Stimulated activated CD8-positive, alpha-beta memory T cell treated with anti-CD3 and anti-CD28 coated beads, Interleukin-12 subunit alpha, Interleukin-12 subunit beta, amount 100 ng/mL, for 24 hours (primary cell): ENCODE results near the gene NELL1.

ENCODE experiments used
- DNase-seq: peaks from one replicate; pipeline ENCODE4 v3.0.0-alpha.2; 2020; ENCODE audit errors: extremely low read depth

The NELL1 gene

DNA sequence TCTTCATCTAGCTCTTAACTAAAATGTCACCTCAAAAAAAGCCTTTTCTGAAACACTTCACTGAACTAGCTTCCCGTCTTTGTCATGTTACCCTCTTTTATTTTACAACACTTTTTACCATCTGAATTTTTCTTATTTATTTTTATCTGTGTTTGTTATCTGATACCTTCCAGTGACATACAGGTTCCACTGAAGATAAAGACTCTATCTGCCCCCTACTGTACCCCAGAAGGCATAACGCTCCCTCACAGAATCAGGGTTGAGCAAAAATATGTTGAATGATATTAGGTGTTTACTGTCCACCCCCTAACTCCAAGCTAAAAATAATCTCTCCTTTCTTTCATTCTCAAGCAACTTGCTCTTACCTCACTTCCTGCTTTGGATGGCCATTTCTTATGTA is 654.2 kb downstream of the NELL1 start:
- no peak for DNase-seq

DNA sequence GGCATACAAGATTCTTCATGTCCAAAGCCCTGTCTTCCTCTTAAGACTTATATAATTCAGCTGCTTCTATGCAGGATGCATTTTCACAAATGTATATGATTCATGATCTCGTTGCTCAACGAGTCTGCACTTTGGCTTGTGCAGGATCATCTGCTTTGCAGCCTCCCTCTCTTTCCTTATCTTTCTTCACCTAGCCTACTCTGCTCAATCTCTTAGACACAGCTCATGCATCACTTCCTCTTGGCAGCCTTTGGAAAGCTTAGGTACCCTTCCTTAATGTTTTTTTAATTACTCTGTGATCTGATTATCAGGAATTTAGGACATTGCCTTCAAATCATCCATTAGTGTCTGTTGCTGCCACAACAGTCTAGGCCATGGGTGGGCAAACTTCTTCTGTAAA is 673.8 kb downstream of the NELL1 start:
- DNase-seq: no peak

DNA sequence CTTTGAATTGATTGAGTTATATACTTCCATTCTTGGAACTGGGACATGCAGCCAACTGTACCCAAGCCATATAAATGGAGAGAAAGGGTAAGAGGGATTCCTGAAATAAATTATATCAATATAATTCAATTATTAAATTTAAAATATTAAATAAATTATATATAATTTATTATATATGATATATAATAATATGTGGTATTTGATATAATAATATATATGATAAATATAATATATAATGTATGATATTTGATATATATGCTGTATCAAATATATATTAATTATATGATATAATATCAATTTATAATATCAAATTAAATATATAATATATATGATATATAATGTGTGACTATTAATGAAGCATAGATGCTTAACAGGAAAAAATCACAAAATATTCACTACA is 677.0 kb downstream of the NELL1 start:
- no peak for DNase-seq

DNA sequence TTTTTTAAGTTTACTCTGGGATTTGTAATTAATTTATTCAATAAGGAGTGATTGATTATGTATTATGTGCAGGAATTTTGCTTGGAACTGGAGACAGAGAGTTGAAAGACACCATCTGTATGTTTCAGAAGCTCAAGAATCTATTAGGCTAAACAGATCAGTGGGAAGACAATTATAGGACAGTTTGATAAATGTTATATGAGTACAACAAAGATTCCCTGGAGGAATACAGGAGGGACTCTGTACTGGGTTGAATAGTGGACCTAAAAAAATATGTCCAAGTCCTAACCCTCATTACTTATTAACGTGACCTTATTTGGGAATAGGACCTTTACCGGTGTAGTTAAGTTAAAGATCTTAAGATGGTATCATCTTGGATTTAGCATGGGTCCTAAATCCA is 681.2 kb downstream of the NELL1 start:
- no peak for DNase-seq

DNA sequence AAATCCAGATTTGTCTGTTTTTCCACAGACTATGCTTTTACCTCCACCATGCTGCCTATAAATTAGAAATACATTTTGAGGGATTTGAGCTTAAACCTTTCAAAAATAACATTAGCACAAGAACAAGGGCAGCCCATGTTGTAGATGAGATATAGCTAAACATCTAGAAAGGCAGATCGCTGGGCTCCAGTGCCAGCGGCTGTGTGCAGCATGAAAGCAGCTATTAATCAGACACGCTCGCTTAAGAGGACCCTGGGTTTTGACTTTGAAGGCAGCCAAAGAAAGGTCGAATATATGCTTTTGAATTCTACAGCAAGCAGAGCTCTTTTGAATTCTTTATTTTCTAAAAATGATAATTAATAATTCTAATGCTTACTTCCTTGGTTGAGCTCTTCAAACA is 684.0 kb downstream of the NELL1 start:
- no peak for DNase-seq

DNA sequence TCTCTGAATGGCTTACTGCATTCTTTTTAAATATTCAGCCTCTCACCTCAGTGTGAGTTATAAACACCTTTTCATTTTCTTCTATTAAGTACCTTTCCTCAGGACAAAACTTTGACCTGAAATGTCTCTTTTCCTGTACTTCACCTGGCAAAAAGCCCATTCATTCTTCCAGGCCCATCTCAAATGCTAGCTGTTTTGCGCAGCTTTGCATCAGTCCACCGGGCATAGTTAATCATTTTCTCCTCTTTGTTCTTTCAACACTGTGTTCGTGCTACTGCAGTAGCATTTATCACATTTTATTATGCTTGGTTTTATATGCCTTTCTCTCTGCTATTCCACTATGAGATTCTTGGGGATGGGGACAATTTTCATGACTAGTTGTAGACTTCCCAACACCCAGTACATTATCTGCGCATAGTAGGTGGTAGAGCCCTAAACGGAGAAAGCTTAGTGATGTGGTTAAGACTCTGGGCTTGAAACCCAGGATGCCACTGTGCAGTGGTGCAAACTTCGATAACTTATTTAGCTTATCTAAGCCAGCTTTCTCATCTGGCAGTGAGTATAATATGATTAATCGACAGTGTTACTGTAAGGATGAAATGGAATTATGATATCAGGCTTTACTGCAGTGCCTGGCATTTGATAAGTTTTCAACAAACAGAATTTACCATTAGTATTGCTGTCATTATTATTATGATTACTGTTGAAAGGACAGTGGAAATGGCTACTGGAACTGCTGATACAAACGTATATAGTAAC is 695.7 kb downstream of the NELL1 start:
- DNase-seq: no peak

DNA sequence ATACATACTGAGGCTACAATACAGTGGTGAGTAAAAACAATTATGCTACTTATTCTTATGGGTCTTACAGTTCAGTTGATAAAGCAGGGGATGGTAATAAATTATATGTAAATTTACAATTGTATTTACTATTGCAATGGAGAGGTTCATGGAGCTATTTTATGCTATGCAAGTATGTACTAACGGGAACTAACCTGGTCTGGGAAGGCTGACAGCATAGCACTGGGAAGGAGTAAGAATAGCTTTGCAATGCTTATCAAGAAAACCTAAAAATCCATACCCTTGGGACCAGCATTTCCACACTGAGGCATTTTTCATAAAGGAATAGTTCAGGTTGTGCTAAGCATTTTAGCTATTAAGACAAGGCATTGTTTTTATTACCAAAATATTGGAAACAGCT is 700.6 kb downstream of the NELL1 start:
- no peak for DNase-seq

DNA sequence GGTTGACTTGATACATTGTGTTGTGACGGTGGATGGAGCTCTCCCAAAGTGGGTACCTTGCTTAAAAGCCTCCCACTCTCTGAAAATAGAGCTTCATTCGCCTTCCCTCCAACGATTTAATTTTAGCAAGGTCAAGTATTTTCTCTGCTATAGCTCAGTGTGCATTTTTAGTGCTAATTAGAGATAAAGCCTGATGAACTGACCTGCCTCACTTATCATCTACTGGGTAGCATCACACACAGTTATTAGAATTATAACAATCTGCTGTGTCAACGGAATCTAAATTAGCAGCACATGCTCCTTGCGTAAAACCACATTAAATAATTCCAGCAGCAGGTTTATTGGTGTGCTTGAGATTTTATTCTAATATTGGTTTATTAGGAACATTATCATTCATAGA is 701.7 kb downstream of the NELL1 start:
- no peak for DNase-seq

DNA sequence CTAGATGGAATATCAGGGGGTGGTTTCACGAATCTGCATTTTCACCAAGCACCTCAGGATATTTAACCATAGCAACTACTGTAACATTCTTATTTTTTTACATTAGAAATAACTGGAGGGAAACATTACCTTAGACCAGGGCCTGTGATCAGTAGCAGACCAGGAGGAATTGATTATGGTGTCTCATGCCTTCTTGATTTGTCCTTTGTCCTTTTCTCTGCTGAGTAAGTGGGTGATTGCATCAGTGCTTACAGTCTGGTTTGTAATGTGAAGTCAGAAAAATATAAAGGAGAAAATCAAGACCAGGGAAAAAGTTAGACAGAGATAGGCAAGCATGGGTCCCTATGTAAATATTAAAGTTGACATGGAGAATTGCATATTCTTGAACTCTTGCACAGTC is 703.3 kb downstream of the NELL1 start:
- DNase-seq: no peak

DNA sequence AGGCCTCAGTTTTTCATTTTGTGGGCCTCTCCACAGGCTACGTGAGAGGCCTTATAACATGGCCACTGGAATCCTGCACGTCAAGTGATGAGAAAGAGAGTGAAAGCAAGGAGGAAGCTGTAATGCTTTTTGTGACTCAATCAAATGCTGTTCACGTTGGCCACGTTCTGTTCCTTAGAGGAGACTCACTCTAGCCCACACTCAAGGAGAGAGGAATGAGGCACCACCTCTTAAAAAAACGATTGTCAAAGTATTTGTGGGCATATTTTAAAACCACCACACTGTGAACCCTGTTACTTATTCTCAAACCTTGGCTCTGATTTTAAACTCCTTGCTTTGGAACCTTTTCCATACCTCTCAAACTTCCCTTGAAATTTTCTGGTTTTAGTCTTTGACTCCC is 705.0 kb downstream of the NELL1 start:
- DNase-seq: no peak

DNA sequence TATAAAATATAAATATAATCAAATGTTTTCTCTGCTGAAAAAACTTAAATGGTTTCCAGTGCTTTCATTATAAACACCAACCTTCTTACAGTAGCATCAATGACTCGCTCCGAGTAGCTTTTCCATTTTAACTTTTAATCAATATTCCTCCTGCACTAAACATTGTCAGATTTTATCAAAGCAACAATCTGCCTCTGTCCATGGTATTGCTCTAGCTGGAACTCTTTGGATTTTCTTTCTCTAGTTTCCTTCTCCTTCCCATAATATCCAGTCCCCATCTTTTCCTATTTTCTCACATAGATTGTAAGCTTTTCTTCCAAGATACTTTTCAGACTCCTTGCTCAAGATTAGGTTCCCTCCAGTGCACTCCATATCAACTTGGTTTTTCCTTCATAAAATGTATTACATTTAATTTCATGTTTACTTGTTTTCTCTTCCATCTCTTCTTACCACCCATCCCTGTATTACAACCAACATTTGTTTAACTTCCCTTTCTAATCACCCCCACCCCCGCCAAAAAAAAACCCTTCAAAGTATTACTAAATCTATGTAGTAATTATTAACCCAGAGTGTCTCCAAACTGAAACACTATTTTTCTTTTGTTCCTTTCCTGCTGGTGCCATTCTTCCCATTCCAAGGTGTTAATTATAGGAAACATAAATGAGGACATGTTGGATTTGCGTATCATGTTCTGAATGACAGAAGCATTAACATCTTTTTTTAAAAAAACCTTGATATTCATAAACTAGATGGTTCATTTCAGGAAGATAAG is 716.5 kb downstream of the NELL1 start:
- DNase-seq: no peak

DNA sequence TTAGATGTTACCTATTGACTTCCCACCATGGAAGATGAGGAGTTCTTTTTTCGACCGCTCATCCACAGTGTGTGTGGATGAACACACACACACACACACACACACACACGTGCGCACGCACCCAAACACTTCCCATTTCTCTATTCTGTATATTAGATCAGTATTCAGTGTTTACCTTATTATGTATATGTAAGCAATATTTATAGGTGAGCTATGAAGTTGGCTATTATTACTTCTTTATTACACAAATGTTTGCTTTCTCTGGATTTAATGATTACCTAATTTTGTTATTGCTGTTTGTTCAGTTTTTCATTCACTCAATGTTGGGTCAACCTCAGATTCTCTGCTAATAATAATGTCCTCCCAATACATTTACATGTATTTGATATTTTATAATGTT is 721.0 kb downstream of the NELL1 start:
- DNase-seq: no peak

DNA sequence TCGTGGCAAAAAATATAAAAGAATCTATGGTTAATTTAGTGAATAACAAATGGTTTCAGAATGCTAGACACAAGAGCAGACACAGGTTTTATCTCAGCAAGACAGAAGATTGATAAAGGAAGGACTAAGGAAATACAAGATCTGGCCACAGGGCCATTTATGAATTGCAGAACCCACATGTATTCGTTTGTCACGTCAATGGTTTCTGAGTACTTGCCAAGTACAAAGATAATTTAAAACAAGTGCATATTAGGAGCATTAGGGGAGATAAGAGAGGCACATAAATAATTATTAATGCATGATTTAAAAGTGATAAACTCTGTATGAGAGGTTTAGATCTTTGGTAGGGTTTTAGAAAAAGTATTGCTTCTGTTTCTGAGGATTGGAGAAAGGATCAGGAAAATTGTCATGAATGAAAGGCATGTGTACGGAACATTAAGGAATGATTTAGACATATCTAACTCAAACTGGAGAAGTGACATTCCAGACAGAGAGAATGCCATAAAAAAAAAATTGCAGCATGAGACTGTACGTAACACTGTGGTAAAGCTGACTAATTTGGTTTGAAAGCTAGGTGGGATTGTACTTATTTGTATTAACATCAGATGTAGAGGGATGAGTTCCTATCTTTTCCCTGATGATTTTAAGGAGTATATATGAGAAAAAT is 727.1 kb downstream of the NELL1 start:
- no peak for DNase-seq

DNA sequence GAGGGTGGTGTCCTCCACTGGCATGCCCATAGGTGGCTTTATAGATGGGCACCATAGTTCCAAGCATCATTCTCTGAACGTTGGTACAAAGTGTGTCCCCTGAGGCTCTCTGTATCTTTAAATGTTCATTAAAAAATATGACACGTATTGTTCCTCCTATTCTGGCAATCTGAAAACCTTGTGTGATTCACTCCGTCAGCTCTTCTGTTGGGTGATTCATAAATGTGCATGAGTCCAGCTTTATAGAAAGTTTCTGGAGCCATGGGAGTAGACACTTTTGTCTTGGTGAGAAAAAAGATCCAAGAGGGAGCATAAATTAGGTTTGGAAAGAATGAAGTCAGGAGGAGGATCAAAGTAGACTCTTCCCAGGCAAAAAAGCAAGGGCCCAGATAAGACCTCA is 728.8 kb downstream of the NELL1 start:
- DNase-seq: no peak

DNA sequence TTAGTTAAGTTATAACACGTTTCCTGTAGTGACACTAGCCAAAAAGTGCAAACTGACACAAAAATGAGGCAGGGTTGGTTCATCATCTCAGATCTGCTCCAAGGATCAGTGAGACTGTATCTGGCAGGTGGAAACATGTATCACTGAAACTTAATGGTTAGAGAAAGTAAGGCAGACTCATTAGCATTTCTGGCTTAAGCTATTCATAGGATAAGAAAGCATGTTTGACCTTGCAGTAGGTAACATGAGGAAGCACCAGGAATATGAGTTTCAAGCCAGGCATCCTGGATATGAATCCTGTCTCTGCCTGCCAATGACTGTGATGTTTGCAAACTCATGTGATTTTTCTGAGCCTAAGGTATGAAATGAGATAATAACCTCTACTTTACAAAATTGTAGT is 732.1 kb downstream of the NELL1 start:
- DNase-seq: no peak

DNA sequence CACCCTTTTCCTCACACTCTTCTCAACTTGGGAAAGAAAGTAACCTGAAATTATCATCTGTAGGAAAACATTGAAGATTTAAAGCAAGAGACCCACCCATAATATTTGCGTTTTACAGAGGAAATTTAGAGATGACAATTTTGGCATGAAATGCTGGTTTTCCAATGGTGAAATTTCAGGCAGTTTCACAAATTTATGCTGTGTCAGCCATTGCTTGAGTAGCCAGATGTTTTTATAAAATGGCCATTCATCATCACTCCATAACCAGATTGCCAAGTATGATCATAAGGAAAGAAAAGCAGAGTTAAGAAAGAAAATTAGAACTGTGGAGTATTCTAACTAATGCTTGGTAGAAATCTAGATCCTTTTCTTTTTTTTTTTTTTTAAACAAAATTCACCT is 732.9 kb downstream of the NELL1 start:
- no peak for DNase-seq

DNA sequence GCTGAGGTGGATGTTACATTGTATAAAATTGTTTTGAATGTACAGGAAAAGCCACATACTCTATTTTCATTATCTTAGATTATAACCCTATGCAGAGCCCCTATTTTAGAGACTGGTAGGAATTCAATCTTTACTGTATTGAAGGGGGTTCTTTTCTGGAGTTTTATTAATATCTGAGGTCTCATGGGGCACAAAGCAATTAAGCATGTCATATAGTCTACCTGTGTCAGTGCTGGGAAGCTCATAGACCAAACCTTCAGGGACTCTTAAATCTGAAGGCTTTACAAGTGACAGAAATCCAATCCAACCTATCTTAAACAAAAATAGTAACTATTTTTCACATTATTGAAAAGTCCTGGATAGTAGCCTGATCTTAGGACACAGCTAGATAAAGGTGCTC is 733.7 kb downstream of the NELL1 start:
- DNase-seq: no peak

DNA sequence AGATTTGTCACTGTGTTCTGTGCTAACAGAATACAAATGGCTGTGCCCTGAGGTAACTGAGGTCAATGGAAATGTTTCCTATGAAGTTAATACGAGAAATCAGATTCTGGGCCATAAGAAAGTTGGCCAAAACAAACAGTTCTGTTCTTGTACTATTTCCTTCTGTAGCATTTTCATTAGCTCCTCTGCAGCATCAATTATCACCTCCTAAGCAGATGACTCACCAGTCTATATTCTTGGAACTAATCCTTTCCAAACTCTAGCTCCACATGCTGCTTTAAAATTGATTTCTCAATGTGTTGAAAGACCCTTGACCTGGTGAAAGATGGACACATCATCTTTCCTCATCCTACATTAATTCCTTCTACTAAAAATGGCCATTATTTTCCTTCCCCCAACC is 736.0 kb downstream of the NELL1 start:
- no peak for DNase-seq

DNA sequence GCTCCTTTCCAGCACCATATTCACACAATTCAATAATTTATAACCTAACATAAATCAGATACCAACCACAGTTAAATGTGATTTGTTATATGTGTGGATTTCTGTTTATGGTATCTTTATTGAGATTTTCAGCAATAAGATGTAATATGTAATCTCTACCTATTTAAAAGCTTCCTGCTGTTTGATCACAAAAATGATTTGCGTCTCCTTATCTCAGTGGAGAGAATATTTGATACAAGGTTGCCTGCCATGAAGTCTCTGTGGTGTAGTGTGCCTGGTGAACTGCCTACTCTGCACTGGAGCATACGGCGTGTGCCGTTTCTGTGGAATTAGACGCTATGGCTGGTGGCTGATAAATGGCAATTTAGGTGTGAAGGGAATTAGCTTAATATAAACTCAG is 741.1 kb downstream of the NELL1 start:
- no peak for DNase-seq

DNA sequence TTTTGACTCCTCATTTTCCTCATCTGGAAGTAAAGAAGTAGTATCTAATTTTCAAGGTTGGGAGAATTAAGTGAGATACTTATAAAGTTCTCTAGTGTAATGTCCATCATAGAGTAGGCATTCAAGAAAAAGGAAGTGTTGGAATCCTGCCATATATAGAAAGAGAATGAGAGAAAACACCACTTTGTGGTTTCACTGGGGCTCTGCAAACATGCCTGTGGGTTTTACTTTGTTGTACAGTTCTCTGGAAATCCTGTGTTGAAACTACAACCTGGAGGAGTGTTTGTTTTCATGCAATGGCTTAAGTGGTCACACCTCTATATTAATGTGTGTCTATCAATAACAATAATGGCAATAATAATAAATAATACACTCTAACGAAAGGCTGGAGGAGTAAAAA is 741.7 kb downstream of the NELL1 start:
- DNase-seq: no peak

DNA sequence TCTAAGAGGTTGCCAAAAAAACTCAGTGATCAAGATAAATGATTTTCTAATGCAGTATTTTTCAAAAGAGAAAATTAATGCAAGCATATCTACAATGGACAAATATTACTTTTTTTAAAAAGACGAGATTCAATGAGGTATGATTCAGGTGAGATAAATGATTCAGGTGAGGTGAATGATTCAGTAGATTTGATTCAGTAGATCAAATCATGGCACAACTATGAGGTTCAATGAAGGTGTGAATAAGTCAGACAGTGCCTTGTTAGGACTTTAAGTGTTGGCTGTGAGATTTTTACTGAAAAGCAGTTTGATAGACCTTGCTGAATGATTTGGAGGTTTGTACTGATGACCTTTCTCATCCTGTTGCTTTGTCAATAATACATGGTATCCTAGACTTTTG is 742.2 kb downstream of the NELL1 start:
- DNase-seq: no peak

DNA sequence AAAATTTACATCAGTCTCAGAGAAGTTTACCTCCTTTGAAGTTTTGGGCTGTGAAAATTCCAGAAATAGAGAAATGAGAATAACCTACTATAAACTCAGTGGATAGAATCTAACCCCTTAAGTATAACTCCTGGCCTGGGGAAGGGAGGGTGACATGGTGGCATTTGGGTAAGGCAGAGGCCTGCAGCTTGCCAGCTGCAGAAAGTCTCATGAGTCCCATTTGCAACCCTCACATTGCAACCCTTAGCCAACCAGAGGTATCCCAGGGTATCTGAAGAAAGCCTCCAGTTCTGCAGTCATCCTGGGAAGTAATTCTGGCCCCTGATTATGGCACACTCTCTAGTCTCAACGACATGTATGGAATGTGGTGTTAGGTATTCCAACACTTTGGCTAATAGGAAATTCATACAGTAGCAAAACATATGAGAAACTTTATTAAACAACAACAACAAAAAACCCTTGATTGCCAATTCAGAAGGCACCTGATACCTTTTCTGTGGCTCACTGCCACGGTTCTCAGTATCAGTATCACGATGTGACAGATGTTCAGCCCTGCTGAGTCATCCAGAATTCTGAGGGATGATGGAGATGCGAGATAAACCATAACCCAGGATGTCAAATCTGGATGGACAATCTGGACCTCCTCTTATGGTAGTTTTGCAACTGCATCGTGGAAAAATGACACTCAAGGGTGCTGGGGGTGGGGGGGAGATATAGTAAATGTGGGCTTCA is 743.4 kb downstream of the NELL1 start:
- no peak for DNase-seq
